A673 (cell line): ENCODE results near the gene SLC23A2. TPM values are rescaled to one million over a fixed set of nuclear protein-coding genes. Genes with fewer than 3 reads are reported as not detected.

Source experiments
- BruUV-seq: library from RNA; stranded (reverse); fragments of 400-500 nt; replicated peaks from 2 replicates; lab custom pipeline; 2021; lab: Mats Ljungman, UMichigan
- CTCF ChIA-PET: fragments of 300-600 bp; sonication (Branson Sonifier 250); formaldehyde crosslinking; loops from one replicate; lab custom pipeline; 2022; ENCODE audit warnings: antibody characterized with exemption; lab: Charles Lee
- POLR2A ChIA-PET: fragments of 300-600 bp; sonication (Branson Sonifier 250); formaldehyde crosslinking; loops from one replicate; lab custom pipeline; 2022; ENCODE audit warnings: antibody characterized with exemption; ENCODE audit not compliant: low non-redundant PET; lab: Charles Lee
- DNase-seq: peaks from one replicate; pipeline ENCODE4 v3.0.0-alpha.2; 2015; ENCODE audit warnings: low spot score
- H3K27ac ChIP-seq: fragments of 200-600 bp; sonication (generic); 2 replicates; pipeline ENCODE4 v1.5.1; 2016; ENCODE audit warnings: mixed run types, low read depth, mild to moderate bottlenecking, mixed read lengths, antibody characterized with exemption, low read length; ENCODE audit not compliant: poor library complexity, severe bottlenecking
- H3K27me3 ChIP-seq: fragments of 200-600 bp; sonication (generic); replicated peaks from 2 replicates; pipeline ENCODE4 v1.6.1; 2017; ENCODE audit warnings: mixed run types, low read depth, mild to moderate bottlenecking, mixed read lengths, antibody characterized with exemption, low read length; ENCODE audit not compliant: insufficient read depth, poor library complexity
- H3K36me3 ChIP-seq: fragments of 200-600 bp; sonication (generic); 2 replicates; pipeline ENCODE4 v1.6.1; 2016; ENCODE audit warnings: mixed run types, mild to moderate bottlenecking, mixed read lengths, antibody characterized with exemption, low read length; ENCODE audit not compliant: insufficient read depth, poor library complexity, severe bottlenecking
- H3K4me1 ChIP-seq: fragments of 200-600 bp; sonication (generic); 2 replicates; pipeline ENCODE4 v1.6.1; 2017; ENCODE audit warnings: mixed run types, mild to moderate bottlenecking, mixed read lengths, antibody characterized with exemption, low read length; ENCODE audit not compliant: insufficient read depth, poor library complexity, severe bottlenecking
- H3K4me3 ChIP-seq: fragments of 200-600 bp; sonication (generic); 2 replicates; pipeline ENCODE4 v1.5.1; 2016; ENCODE audit warnings: low read depth, mixed run types, mild to moderate bottlenecking, mixed read lengths, low read length; ENCODE audit not compliant: poor library complexity, severe bottlenecking
- H3K9me3 ChIP-seq: fragments of 200-600 bp; sonication (generic); 2 replicates; pipeline ENCODE4 v1.6.1; 2016; ENCODE audit warnings: mixed run types, low read depth, mild to moderate bottlenecking, mixed read lengths, antibody characterized with exemption, low read length; ENCODE audit not compliant: poor library complexity, severe bottlenecking
- CTCF ChIP-seq: fragments of 300-800, 200-600 bp; sonication (generic); conservative IDR thresholded peaks from 2 replicates; pipeline ENCODE4 v1.5.1; 2017; ENCODE audit warnings: low read depth, mild to moderate bottlenecking, antibody characterized with exemption, low read length, moderate library complexity, mixed read lengths
- EZH2 ChIP-seq: fragments of 200-600 bp; sonication (generic); IDR thresholded peaks from 2 replicates; pipeline ENCODE4 v1.6.1; 2017; ENCODE audit warnings: borderline replicate concordance, low read depth, mild to moderate bottlenecking, mixed read lengths, antibody characterized with exemption, low read length; ENCODE audit not compliant: poor library complexity, severe bottlenecking
- intact Hi-C: fragments of 100-400 bp; cut with micrococcal nuclease; formaldehyde crosslinking; loops from one replicate; pipeline ENCODE4 v1.10.0; 2022; ENCODE audit not compliant: unreplicated experiment
- total RNA-seq: library from RNA; stranded (reverse); gene quantifications from 2 replicates; pipeline ENCODE4 v1.2.3, GENCODE V29; 2021

The SLC23A2 gene
- total RNA-seq, 1 experiment from 2014 or later: 29.4 TPM

- no peak overlapping the region for H3K4me3 ChIP-seq
- BruUV-seq: no TSS peak
- CTCF ChIA-PET: no interaction called here
- no peaks in the 10 kb centered on the region for H3K27me3 ChIP-seq
- intact Hi-C loops: no loop called here
- no peaks in the 10 kb centered on the region for H3K36me3 ChIP-seq
- POLR2A ChIA-PET: no interaction called here
- no peak for TF ChIP-seq EZH2
- no peak for TF ChIP-seq CTCF
- no peak overlapping the region for H3K27ac ChIP-seq
- H3K4me1 ChIP-seq: no peaks in the 10 kb centered on the region
- H3K9me3 ChIP-seq: no peaks in the 10 kb centered on the region
- DNase-seq: no peak
Measured at GRCh38 chr20:5044075-5044620, 42.8 kb upstream of the SLC23A2 start.

GRCh38 chr20:5041433-5041832 is 40.1 kb upstream of the SLC23A2 start:
- Histone ChIP-seq H3K4me3 (no peak overlapping the region), H3K36me3 (no peaks in the 10 kb centered on the region), H3K27me3 (no peaks in the 10 kb centered on the region), H3K4me1 (no peaks in the 10 kb centered on the region), H3K9me3 (no peaks in the 10 kb centered on the region), H3K27ac (no peak overlapping the region)
- POLR2A ChIA-PET: no interaction called here
- peak; percentile 72 for DNase-seq
- no TSS peak for BruUV-seq
- CTCF ChIA-PET: no interaction called here
- TF ChIP-seq CTCF (no peak), EZH2 (no peak)
- intact Hi-C loops: no loop called here

GRCh38 chr20:5040345-5040744 is 39.0 kb upstream of the SLC23A2 start:
- H3K36me3 ChIP-seq: no peaks in the 10 kb centered on the region
- POLR2A ChIA-PET: no interaction called here
- H3K27me3 ChIP-seq: no peaks in the 10 kb centered on the region
- CTCF ChIA-PET: no interaction called here
- no TSS peak for BruUV-seq
- H3K27ac ChIP-seq: no peak overlapping the region
- TF ChIP-seq CTCF: no peak
- no peak for TF ChIP-seq EZH2
- no peaks in the 10 kb centered on the region for H3K9me3 ChIP-seq
- H3K4me3 ChIP-seq: no peak overlapping the region
- intact Hi-C loops: no loop called here
- DNase-seq: no peak
- H3K4me1 ChIP-seq: no peaks in the 10 kb centered on the region
